GM21447 (cell line): Measurements from ENCODE around the gene RAD23A.
"Not testable (repeated sequence)": the region's sequence is repeated elsewhere in the genome, so short reads cannot be mapped to it uniquely, and the experiment has no call there.

ENCODE experiments used
- ATAC-seq: cut with Tn5 transposase; IDR thresholded peaks from one replicate; pipeline ENCODE4 v1.9.1; 2021; ENCODE audit not compliant: unreplicated experiment

Gene RAD23A

GRCh38 chr19:12937927-12938778, 7.5 kb upstream of the RAD23A start, which contains the start of gene CALR:
Gene CALR, plus strand, starts transcription at chr19:12938609. Its CDS starts 71 bp downstream, at chr19:12938680.
- peak; percentile 76 for ATAC-seq

GRCh38 chr19:12938779-12939601, 6.7 kb upstream of the RAD23A start:
- no peak for ATAC-seq

GRCh38 chr19:12939975-12940423, 5.7 kb upstream of the RAD23A start:
- no peak for ATAC-seq

- no peak for ATAC-seq
Measured at GRCh38 chr19:12940897-12941296, 4.8 kb upstream of the RAD23A start.

- no peak for ATAC-seq
Measured at GRCh38 chr19:12943437-12944044, 2.1 kb upstream of the RAD23A start.

- no peak for ATAC-seq
Measured at GRCh38 chr19:12944104-12944674, 1.5 kb upstream of the RAD23A start.

- ATAC-seq, result peak; percentile 29
Measured at GRCh38 chr19:12946092-12946721, 545 bp downstream of the RAD23A start.

GRCh38 chr19:12946731-12947496, 1.3 kb downstream of the RAD23A start:
- no peak for ATAC-seq

GRCh38 chr19:12947702-12948611, 2.3 kb downstream of the RAD23A start:
- ATAC-seq, result no peak

- no peak for ATAC-seq
Measured at GRCh38 chr19:12948612-12949362, 3.1 kb downstream of the RAD23A start.

- ATAC-seq, result no peak
Measured at GRCh38 chr19:12949363-12950283, 4.0 kb downstream of the RAD23A start.

GRCh38 chr19:12952050-12952449, 6.4 kb downstream of the RAD23A start:
- not testable (repeated sequence) for ATAC-seq

- ATAC-seq, result no peak
Measured at GRCh38 chr19:12952488-12953137, 7.0 kb downstream of the RAD23A start.

- ATAC-seq, result no peak
Measured at GRCh38 chr19:12953138-12953798, 7.6 kb downstream of the RAD23A start.

- no peak for ATAC-seq
Measured at GRCh38 chr19:12953799-12954611, 8.3 kb downstream of the RAD23A start.
